K562 (cell line): ENCODE measurements around the gene BAD. TPM values are rescaled to one million over a fixed set of nuclear protein-coding genes. Genes with fewer than 3 reads are reported as not detected.

Source experiments
- ASH1L ChIP-seq: fragments of 450-650 bp; IDR thresholded peaks from 2 replicates; pipeline ENCODE4 v1.6.1; 2018; ENCODE audit warnings: borderline replicate concordance, mild to moderate bottlenecking, low read depth; ENCODE audit not compliant: partially characterized antibody
- CCAR2 ChIP-seq: fragments of 200-400 bp; formaldehyde crosslinking; IDR thresholded peaks from 2 replicates; pipeline ENCODE4 v1.6.1; 2017; ENCODE audit warnings: mild to moderate bottlenecking, low read depth, low read length
- CREB3L1 ChIP-seq: fragments of 450-650 bp; IDR thresholded peaks from 2 replicates; pipeline ENCODE4 v1.6.1; 2014; ENCODE audit warnings: low read depth, mild to moderate bottlenecking, moderate library complexity, borderline replicate concordance
- ELF1 ChIP-seq: fragments of 200-800 bp; sonication (Bioruptor generic); IDR thresholded peaks from 2 replicates; pipeline ENCODE4 v1.6.1; 2016; ENCODE audit warnings: missing genetic modification characterization, missing compliant biosample characterization
- ETS1 ChIP-seq: conservative IDR thresholded peaks from 2 replicates; pipeline ENCODE4 v1.6.1; 2011; ENCODE audit warnings: low read depth, mild to moderate bottlenecking, low read length; ENCODE audit not compliant: control insufficient read depth
- FOXA1 ChIP-seq: fragments of 450-650 bp; IDR thresholded peaks from 2 replicates; pipeline ENCODE4 v1.6.1; 2016; ENCODE audit warnings: mild to moderate bottlenecking, borderline replicate concordance
- FOXP1 ChIP-seq: sonication (generic); formaldehyde crosslinking; IDR thresholded peaks from 2 replicates; pipeline ENCODE4 v1.8.0; 2022; ENCODE audit warnings: mild to moderate bottlenecking, missing genetic modification reagents
- IRF9 ChIP-seq: fragments of 450-650 bp; IDR thresholded peaks from 2 replicates; pipeline ENCODE4 v1.6.1; 2016; ENCODE audit warnings: missing biosample characterization, missing genetic modification characterization
- MCM3 ChIP-seq: fragments of 450-650 bp; IDR thresholded peaks from 2 replicates; pipeline ENCODE4 v1.6.1; 2016
- MIER1 ChIP-seq: fragments of 450-650 bp; IDR thresholded peaks from 2 replicates; pipeline ENCODE4 v1.6.1; 2016; ENCODE audit warnings: antibody characterized with exemption, mild to moderate bottlenecking, low read depth
- MXD1 ChIP-seq: fragments of 250-450 bp; sonication (Bioruptor Pico); IDR thresholded peaks from 2 replicates; pipeline ENCODE4 v1.8.0; 2021; ENCODE audit warnings: borderline replicate concordance, mild to moderate bottlenecking, moderate library complexity; ENCODE audit not compliant: poor library complexity, severe bottlenecking
- NFRKB ChIP-seq: fragments of 450-650 bp; IDR thresholded peaks from 2 replicates; pipeline ENCODE4 v1.6.1; 2016; ENCODE audit warnings: low read depth
- NFXL1 ChIP-seq: fragments of 450-650 bp; formaldehyde crosslinking; IDR thresholded peaks from 2 replicates; pipeline ENCODE4 v1.4.0; 2021; ENCODE audit warnings: mild to moderate bottlenecking
- POU5F1 ChIP-seq: fragments of 150-350 bp; IDR thresholded peaks from 2 replicates; pipeline ENCODE4 v1.6.1; 2014; ENCODE audit warnings: borderline replicate concordance, low read length, low read depth, mild to moderate bottlenecking; ENCODE audit not compliant: partially characterized antibody
- RB1 ChIP-seq: fragments of 450-650 bp; IDR thresholded peaks from 2 replicates; pipeline ENCODE4 v1.6.1; 2017; ENCODE audit warnings: low read depth, mild to moderate bottlenecking
- RBM34 ChIP-seq: fragments of 200-400 bp; formaldehyde crosslinking; IDR thresholded peaks from 2 replicates; pipeline ENCODE4 v1.6.1; 2018; ENCODE audit warnings: low read length, borderline replicate concordance; ENCODE audit not compliant: insufficient read depth
- SMAD3 ChIP-seq: fragments of 450-650 bp; formaldehyde crosslinking; conservative IDR thresholded peaks from 2 replicates; pipeline ENCODE4 v1.4.0; 2020; ENCODE audit warnings: mild to moderate bottlenecking
- SP1 ChIP-seq: sonication (generic); formaldehyde crosslinking; IDR thresholded peaks from 2 replicates; pipeline ENCODE4 v1.8.1; 2022; ENCODE audit warnings: mild to moderate bottlenecking, missing genetic modification reagents
- STAG1 ChIP-seq: sonication (generic); formaldehyde crosslinking; IDR thresholded peaks from 2 replicates; pipeline ENCODE4 v1.5.0; 2020; ENCODE audit warnings: missing genetic modification reagents, borderline replicate concordance
- TOE1 ChIP-seq, 2 experiments: fragments of 450-650 bp in 1 of 2; sonication (generic) in 1 of 2; formaldehyde crosslinking in 1 of 2; IDR thresholded peaks; 2 replicates each; pipeline versions ENCODE4 v1.7.1 to v1.8.0; 2016 to 2022; ENCODE audit warnings: borderline replicate concordance in 2 of 2, mild to moderate bottlenecking in 2 of 2, antibody characterized with exemption in 1 of 2, inconsistent platforms in 1 of 2, low read depth in 1 of 2, missing genetic modification reagents in 1 of 2, moderate library complexity in 1 of 2
- ZNF146 ChIP-seq: IDR thresholded peaks from one replicate; pipeline ENCODE4 v1.6.1; 2018; ENCODE audit warnings: missing compliant biosample characterization; ENCODE audit not compliant: unreplicated experiment
- ZNF224 ChIP-seq: sonication (generic); formaldehyde crosslinking; IDR thresholded peaks from 2 replicates; pipeline ENCODE4 v1.8.0; 2022; ENCODE audit warnings: mild to moderate bottlenecking, missing genetic modification reagents
- ZNF41 ChIP-seq: fragments of 250-450 bp; sonication (Bioruptor Pico); conservative IDR thresholded peaks from 2 replicates; pipeline ENCODE4 v1.4.0; 2020; ENCODE audit warnings: mild to moderate bottlenecking
- ZNF584 ChIP-seq: fragments of 200-800 bp; sonication (Bioruptor generic); IDR thresholded peaks from 2 replicates; pipeline ENCODE4 v1.6.1; 2016; ENCODE audit warnings: low read depth, mild to moderate bottlenecking, missing genetic modification characterization, missing compliant biosample characterization
- polyA plus RNA-seq, 8 experiments: library from polyadenylated mRNA; depleted of rRNA in 4 of 8; stranded (reverse) in 5 of 8; unstranded in 3 of 8; fragments of >200 nt; fragmentation: Nextera tagmentation in 2 of 8; fragmentation: Illumina TruSeq in 1 of 8; extraction: Ambion mirVana in 2 of 8; extraction: Trizol in 1 of 8; gene quantifications; 2 replicates each; pipeline versions ENCODE4 v1.2.1 to v1.2.3, GENCODE V29; 2011 to 2014; ENCODE audit warnings: inconsistent platforms in 1 of 8, missing spikeins in 1 of 8
- total RNA-seq, 7 experiments: library from RNA; depleted of rRNA in 6 of 7; stranded (reverse); fragments of >200 nt in 6 of 7; fragmentation: Illumina TruSeq in 2 of 7; extraction: Trizol in 2 of 7; gene quantifications; 2 replicates each; pipeline versions ENCODE4 v1.2.1 to v1.2.3, GENCODE V29; 2011 to 2021; ENCODE audit warnings: low replicate concordance in 1 of 7

BAD gene
- total and polyA plus RNA-seq, 9 of the 15 experiments (the other 6 are each of a cell fraction or from before 2014, with no cell fraction given), result 0.61 to 45.6 (median 11.8) TPM

- no peak; the same call in 1 of the 2 replicates for TF ChIP-seq ETS1
- peak; percentile 48; the same call in 1 of the 2 replicates for TF ChIP-seq FOXP1 (CRISPR knock-in tag)
- TF ChIP-seq RBM34, result no peak
- peak; percentile 5; the same call in 1 of the 2 replicates for TF ChIP-seq SP1 (CRISPR knock-in tag)
- TF ChIP-seq CCAR2, result no peak
- TF ChIP-seq MIER1, result no peak
- no peak for TF ChIP-seq ZNF146
- TF ChIP-seq ASH1L, result no peak
- no peak for TF ChIP-seq NFXL1 (CRISPR knock-in tag)
- no peak for TF ChIP-seq MXD1 (CRISPR knock-in tag)
- TF ChIP-seq ELF1 (tag), result no peak
- TF ChIP-seq SMAD3 (CRISPR knock-in tag), result no peak
- no peak for TF ChIP-seq ZNF224 (CRISPR knock-in tag)
- TF ChIP-seq STAG1 (CRISPR knock-in tag), result no peak
- no peak for TF ChIP-seq IRF9 (tag)
- no peak for TF ChIP-seq TOE1 (IDR thresholded peaks at IDR 0.05; ENCODE audit: borderline replicate concordance)
- TF ChIP-seq TOE1 (CRISPR knock-in tag; IDR thresholded peaks at IDR 0.05; ENCODE audit: borderline replicate concordance, low read depth), result no peak
- peak; percentile 77 for TF ChIP-seq NFRKB
- TF ChIP-seq POU5F1, result no peak
- 0 out of 2 replicates have a peak, but pooled peaks have one; percentile 4 for TF ChIP-seq CREB3L1
- no peak for TF ChIP-seq FOXA1
- no peak for TF ChIP-seq ZNF41
- TF ChIP-seq MCM3, result no peak
- peak; percentile 76 for TF ChIP-seq RB1
- TF ChIP-seq ZNF584 (CRISPR knock-in tag), result no peak
Measured at GRCh38 chr11:64241491-64242374, 42.7 kb downstream of the BAD start (continued).
